ENCODE measurements around the gene SLC22A23.

DNA sequence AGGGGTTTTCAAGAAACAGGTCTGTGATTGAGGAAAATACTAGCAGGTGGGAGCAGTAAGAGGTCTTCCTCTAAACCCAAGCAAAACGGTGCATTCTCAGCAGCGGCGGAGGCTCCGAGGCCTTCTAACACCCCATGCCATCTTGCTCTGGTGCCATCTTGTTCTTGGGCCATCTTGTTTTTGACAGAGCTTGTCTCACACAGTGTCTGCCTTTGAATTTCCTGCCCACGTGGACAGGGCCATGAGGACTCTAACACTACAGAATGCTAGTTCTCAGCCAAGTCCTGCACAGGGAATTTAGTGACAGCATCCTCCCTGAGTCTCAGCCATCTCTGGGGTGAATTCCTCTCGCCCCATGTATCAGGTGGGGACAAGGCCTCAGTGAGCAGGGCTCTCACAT is 121.7 kb downstream of the SLC22A23 start:
- TF ChIP-seq, protein P1, sequence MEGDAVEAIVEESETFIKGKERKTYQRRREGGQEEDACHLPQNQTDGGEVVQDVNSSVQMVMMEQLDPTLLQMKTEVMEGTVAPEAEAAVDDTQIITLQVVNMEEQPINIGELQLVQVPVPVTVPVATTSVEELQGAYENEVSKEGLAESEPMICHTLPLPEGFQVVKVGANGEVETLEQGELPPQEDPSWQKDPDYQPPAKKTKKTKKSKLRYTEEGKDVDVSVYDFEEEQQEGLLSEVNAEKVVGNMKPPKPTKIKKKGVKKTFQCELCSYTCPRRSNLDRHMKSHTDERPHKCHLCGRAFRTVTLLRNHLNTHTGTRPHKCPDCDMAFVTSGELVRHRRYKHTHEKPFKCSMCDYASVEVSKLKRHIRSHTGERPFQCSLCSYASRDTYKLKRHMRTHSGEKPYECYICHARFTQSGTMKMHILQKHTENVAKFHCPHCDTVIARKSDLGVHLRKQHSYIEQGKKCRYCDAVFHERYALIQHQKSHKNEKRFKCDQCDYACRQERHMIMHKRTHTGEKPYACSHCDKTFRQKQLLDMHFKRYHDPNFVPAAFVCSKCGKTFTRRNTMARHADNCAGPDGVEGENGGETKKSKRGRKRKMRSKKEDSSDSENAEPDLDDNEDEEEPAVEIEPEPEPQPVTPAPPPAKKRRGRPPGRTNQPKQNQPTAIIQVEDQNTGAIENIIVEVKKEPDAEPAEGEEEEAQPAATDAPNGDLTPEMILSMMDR (IDR thresholded peaks at IDR 0.05): no peak
- no peak for TF ChIP-seq POLR2A (IDR thresholded peaks at IDR 0.05)
